ENCODE data around the gene TMC8. TPM values are rescaled to one million over a fixed set of nuclear protein-coding genes. Genes with fewer than 3 reads are reported as not detected.

Gene TMC8
- polyA plus RNA-seq, 1 experiment: not detected

- no peak for DNase-seq (ENCODE audit: low read depth, low spot score)
- no peak for TF ChIP-seq CTCF (IDR thresholded peaks at IDR 0.05; ENCODE audit: low read depth, low read length)
- Histone ChIP-seq H3K4me3 (ENCODE audit: low read depth, low read length) (no peak overlapping the region), H3K27ac (ENCODE audit: low read depth, low read length) (no peak overlapping the region), H3K27me3 (ENCODE audit: control insufficient read depth, insufficient read depth, low read length) (peaks cover 3% of the 10 kb centered on the region), H3K9me3 (ENCODE audit: control insufficient read depth, insufficient read depth, low read length) (no peaks in the 10 kb centered on the region; the same call in 1 of the 2 replicates)
- CTCF ChIA-PET: no interaction called here
- POLR2A ChIA-PET: no interaction called here
These were observed 21.7 kb upstream of the TMC8 start for GRCh38 chr17:78108726-78109488.

GRCh38 chr17:78109489-78109761, 21.1 kb upstream of the TMC8 start:
- H3K9me3 ChIP-seq (ENCODE audit: control insufficient read depth, insufficient read depth, low read length): no peaks in the 10 kb centered on the region; the same call in 1 of the 2 replicates
- H3K27ac ChIP-seq (ENCODE audit: low read depth, low read length): no peak overlapping the region
- ChIA-PET CTCF (no interaction called here), POLR2A (no interaction called here)
- DNase-seq (ENCODE audit: low read depth, low spot score): no peak
- no peak overlapping the region for H3K4me3 ChIP-seq (ENCODE audit: low read depth, low read length)
- H3K27me3 ChIP-seq (ENCODE audit: control insufficient read depth, insufficient read depth, low read length): peaks cover 4% of the 10 kb centered on the region
- no peak for TF ChIP-seq CTCF (IDR thresholded peaks at IDR 0.05; ENCODE audit: low read depth, low read length)

- POLR2A ChIA-PET: no interaction called here
- H3K4me3 ChIP-seq (ENCODE audit: low read depth, low read length): no peak overlapping the region
- H3K27ac ChIP-seq (ENCODE audit: low read depth, low read length): no peak overlapping the region
- CTCF ChIA-PET: interaction anchor here (0.9 to 1.0 kb wide), 2 partner anchors 64 to 141 kb away, joined by 3 to 5 read pairs; no protein-coding TSS in a partner anchor
- DNase-seq (ENCODE audit: low read depth, low spot score): no peak
- no peaks in the 10 kb centered on the region; the same call in 1 of the 2 replicates for H3K9me3 ChIP-seq (ENCODE audit: control insufficient read depth, insufficient read depth, low read length)
- no peak for TF ChIP-seq CTCF (IDR thresholded peaks at IDR 0.05; ENCODE audit: low read depth, low read length)
- peaks cover 9% of the 10 kb centered on the region for H3K27me3 ChIP-seq (ENCODE audit: control insufficient read depth, insufficient read depth, low read length)
These were observed 20.1 kb upstream of the TMC8 start for GRCh38 chr17:78110363-78111015.

GRCh38 chr17:78111016-78111726, 19.4 kb upstream of the TMC8 start:
- no peak for DNase-seq (ENCODE audit: low read depth, low spot score)
- Histone ChIP-seq H3K4me3 (ENCODE audit: low read depth, low read length) (no peak overlapping the region), H3K27ac (ENCODE audit: low read depth, low read length) (no peak overlapping the region), H3K9me3 (ENCODE audit: control insufficient read depth, insufficient read depth, low read length) (no peaks in the 10 kb centered on the region; the same call in 1 of the 2 replicates), H3K27me3 (ENCODE audit: control insufficient read depth, insufficient read depth, low read length) (peaks cover 9% of the 10 kb centered on the region)
- CTCF ChIA-PET: interaction anchor here (0.9 to 1.0 kb wide), 2 partner anchors 64 to 140 kb away, joined by 3 to 5 read pairs; no protein-coding TSS in a partner anchor
- TF ChIP-seq CTCF (IDR thresholded peaks at IDR 0.05; ENCODE audit: low read depth, low read length): no peak
- POLR2A ChIA-PET: no interaction called here

Data from AG04450 (cell line).